OCI-LY1 (cell line): Measurements from ENCODE around the gene MRAS.

Experiments used
- H2AFZ ChIP-seq: fragments of 200-600 bp; sonication (generic), shearing (Covaris generic); 2 replicates; pipeline ENCODE4 v1.6.0; 2014; ENCODE audit warnings: antibody characterized with exemption, mild to moderate bottlenecking, low read length
- H3F3A ChIP-seq: fragments of 200-600 bp; sonication (generic), shearing (Covaris generic); 2 replicates; pipeline ENCODE4 v1.6.0; 2014; ENCODE audit warnings: mild to moderate bottlenecking, antibody characterized with exemption, low read length, moderate library complexity; ENCODE audit not compliant: insufficient read depth
- H3K27ac ChIP-seq: fragments of 200-600 bp; sonication (generic); 2 replicates; pipeline ENCODE4 v1.5.1; 2014; ENCODE audit warnings: low read length, mixed run types, mild to moderate bottlenecking, low read depth; ENCODE audit not compliant: poor library complexity, severe bottlenecking
- H3K27me3 ChIP-seq: fragments of 200-600 bp; sonication (generic); 2 replicates; pipeline ENCODE4 v1.6.0; 2014; ENCODE audit warnings: antibody characterized with exemption, mild to moderate bottlenecking, low read length, moderate library complexity; ENCODE audit not compliant: insufficient read depth
- H3K36me3 ChIP-seq: fragments of 200-600 bp; sonication (generic); 2 replicates; pipeline ENCODE4 v1.6.1; 2014; ENCODE audit warnings: mild to moderate bottlenecking, antibody characterized with exemption, low read length, moderate library complexity, mixed read lengths; ENCODE audit not compliant: insufficient read depth
- H3K4me1 ChIP-seq: fragments of 200-600 bp; sonication (generic); 2 replicates; pipeline ENCODE4 v1.5.1; 2014; ENCODE audit warnings: mild to moderate bottlenecking, low read length, moderate library complexity; ENCODE audit not compliant: insufficient read depth, severe bottlenecking
- H3K4me2 ChIP-seq: fragments of 200-600 bp; sonication (generic), shearing (Covaris generic); 2 replicates; pipeline ENCODE4 v1.6.1; 2014; ENCODE audit warnings: low read length
- H3K4me3 ChIP-seq: fragments of 200-600 bp; sonication (generic); 2 replicates; pipeline ENCODE4 v1.5.1; 2014; ENCODE audit warnings: low read length, low read depth, mild to moderate bottlenecking, mixed read lengths; ENCODE audit not compliant: poor library complexity, severe bottlenecking
- H3K79me2 ChIP-seq: fragments of 200-600 bp; shearing (Covaris generic); 2 replicates; pipeline ENCODE4 v1.6.1; 2016; ENCODE audit warnings: mixed run types, low read length, mixed read lengths; ENCODE audit not compliant: insufficient read depth
- H3K9ac ChIP-seq: fragments of 200-600 bp; sonication (generic), shearing (Covaris generic); 2 replicates; pipeline ENCODE4 v1.6.1; 2014; ENCODE audit warnings: mild to moderate bottlenecking, low read length, mixed read lengths
- H3K9me2 ChIP-seq: fragments of 200-600 bp; sonication (generic), shearing (Covaris generic); 2 replicates; pipeline ENCODE4 v1.6.1; 2014; ENCODE audit warnings: low read depth, mild to moderate bottlenecking, low read length, mixed read lengths
- H3K9me3 ChIP-seq: fragments of 200-600 bp; shearing (Covaris generic); 2 replicates; pipeline ENCODE4 v1.6.1; 2014; ENCODE audit warnings: low read length, mixed read lengths
- H4K20me1 ChIP-seq: fragments of 200-600 bp; sonication (generic), shearing (Covaris generic); 2 replicates; pipeline ENCODE4 v1.6.0; 2016; ENCODE audit warnings: mild to moderate bottlenecking, low read length; ENCODE audit not compliant: insufficient read depth
- EZH2 ChIP-seq: fragments of 200-600 bp; sonication (generic), shearing (Covaris generic); IDR thresholded peaks from 2 replicates; pipeline ENCODE4 v1.8.0; 2017; ENCODE audit warnings: borderline replicate concordance, mixed run types, mild to moderate bottlenecking, antibody characterized with exemption, low read length, moderate library complexity, mixed read lengths
- TF ChIP-seq, protein P1 (sequence below): fragments of 200-600 bp; sonication (generic), shearing (Covaris generic); IDR thresholded peaks from 2 replicates; pipeline ENCODE4 v1.5.1; 2017; ENCODE audit warnings: mild to moderate bottlenecking, antibody characterized with exemption, low read length, moderate library complexity, mixed read lengths

MRAS gene

DNA sequence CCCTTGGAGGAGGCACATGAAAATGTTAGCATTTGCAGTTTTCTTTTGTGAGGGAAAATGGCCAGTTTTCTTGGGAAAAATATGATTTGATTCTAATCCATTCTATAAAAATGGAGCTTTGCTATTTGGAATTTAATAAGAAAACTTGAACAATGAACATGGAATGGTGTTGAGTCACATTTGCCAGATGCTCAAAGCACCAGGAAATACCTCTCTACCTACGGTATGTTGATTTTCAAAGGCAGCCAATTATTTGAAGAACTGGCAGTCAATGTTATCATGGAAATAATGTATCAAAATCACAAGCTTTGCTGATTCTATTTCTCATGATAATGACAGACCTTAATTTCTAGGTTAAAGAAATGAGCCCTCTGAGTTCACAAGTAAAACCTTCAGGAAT lies 33.6 kb upstream of the MRAS start:
- Histone ChIP-seq H3K4me1 (no peaks in the 10 kb centered on the region), H3K4me2 (no peak overlapping the region), H3K27me3 (0 out of 2 replicates have a peak, but pooled peaks cover 7% of the 10 kb centered on the region), H3K27ac (no peak overlapping the region), H3K9me3 (no peaks in the 10 kb centered on the region), H3F3A (no peaks in the 10 kb centered on the region), H3K9ac (no peak overlapping the region), H3K36me3 (no peaks in the 10 kb centered on the region), H3K79me2 (no peaks in the 10 kb centered on the region), H4K20me1 (no peaks in the 10 kb centered on the region), H3K4me3 (no peak overlapping the region), H3K9me2 (no peaks in the 10 kb centered on the region), H2AFZ (no peak overlapping the region)
- TF ChIP-seq, protein P1, sequence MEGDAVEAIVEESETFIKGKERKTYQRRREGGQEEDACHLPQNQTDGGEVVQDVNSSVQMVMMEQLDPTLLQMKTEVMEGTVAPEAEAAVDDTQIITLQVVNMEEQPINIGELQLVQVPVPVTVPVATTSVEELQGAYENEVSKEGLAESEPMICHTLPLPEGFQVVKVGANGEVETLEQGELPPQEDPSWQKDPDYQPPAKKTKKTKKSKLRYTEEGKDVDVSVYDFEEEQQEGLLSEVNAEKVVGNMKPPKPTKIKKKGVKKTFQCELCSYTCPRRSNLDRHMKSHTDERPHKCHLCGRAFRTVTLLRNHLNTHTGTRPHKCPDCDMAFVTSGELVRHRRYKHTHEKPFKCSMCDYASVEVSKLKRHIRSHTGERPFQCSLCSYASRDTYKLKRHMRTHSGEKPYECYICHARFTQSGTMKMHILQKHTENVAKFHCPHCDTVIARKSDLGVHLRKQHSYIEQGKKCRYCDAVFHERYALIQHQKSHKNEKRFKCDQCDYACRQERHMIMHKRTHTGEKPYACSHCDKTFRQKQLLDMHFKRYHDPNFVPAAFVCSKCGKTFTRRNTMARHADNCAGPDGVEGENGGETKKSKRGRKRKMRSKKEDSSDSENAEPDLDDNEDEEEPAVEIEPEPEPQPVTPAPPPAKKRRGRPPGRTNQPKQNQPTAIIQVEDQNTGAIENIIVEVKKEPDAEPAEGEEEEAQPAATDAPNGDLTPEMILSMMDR, result no peak
- no peak for TF ChIP-seq EZH2

DNA sequence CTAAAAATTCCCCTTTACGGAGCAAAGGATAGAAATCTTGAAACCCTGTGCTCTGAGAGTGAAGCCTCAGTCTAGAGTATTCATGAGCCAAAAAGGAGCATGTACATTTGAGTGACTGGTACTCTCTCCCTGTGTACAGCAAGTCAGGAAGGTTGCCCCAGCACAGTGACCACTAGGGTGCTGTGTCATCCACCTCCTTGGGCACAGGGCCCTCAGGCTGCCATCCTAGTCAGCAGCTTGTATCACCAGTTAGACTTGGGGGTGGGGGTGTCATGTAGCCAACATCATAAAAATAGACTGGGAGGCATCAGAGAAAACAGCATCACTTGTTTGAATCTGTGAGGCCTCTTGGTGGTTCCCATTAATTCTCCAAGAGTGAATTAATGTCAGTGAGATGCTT lies 30.7 kb upstream of the MRAS start:
- Histone ChIP-seq H3K36me3 (no peaks in the 10 kb centered on the region), H3K27me3 (0 out of 2 replicates have a peak, but pooled peaks cover 4% of the 10 kb centered on the region), H3K4me2 (no peak overlapping the region), H3F3A (no peaks in the 10 kb centered on the region), H2AFZ (no peak overlapping the region), H3K9me3 (no peaks in the 10 kb centered on the region), H3K79me2 (no peaks in the 10 kb centered on the region), H3K9ac (no peak overlapping the region), H4K20me1 (no peaks in the 10 kb centered on the region), H3K9me2 (no peaks in the 10 kb centered on the region), H3K4me3 (no peak overlapping the region), H3K27ac (no peak overlapping the region), H3K4me1 (no peaks in the 10 kb centered on the region)
- TF ChIP-seq EZH2, result no peak
- TF ChIP-seq, protein P1, result no peak

DNA sequence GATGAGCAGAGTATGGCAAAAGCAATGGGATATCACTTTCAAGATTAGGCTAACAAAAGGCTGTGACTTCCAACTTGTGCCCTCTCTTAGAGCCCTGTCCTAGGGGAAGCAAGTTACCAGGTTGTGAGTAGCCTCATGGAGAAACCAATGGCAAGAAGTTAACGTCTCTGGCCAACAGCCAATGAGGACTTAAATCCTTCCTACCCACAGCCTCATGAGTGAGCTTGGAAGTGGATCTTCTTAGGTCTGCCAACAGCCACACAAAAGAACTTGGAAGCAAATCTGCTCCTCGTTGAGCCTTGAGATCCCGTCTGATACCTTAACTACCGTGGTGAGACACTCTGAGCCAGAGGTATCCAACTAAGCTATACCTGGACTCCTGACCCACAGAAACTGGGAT lies 24.4 kb upstream of the MRAS start:
- H3K9ac ChIP-seq, result no peak overlapping the region
- no peaks in the 10 kb centered on the region for H3K9me3 ChIP-seq
- H2AFZ ChIP-seq, result no peak overlapping the region
- no peaks in the 10 kb centered on the region for H3K9me2 ChIP-seq
- no peak overlapping the region for H3K4me2 ChIP-seq
- H3K4me3 ChIP-seq, result no peak overlapping the region
- no peak overlapping the region for H3K27ac ChIP-seq
- no peak for TF ChIP-seq EZH2
- TF ChIP-seq, protein P1, result no peak
- H3F3A ChIP-seq, result no peaks in the 10 kb centered on the region
- H4K20me1 ChIP-seq, result no peaks in the 10 kb centered on the region
- H3K79me2 ChIP-seq, result no peaks in the 10 kb centered on the region
- no peaks in the 10 kb centered on the region for H3K27me3 ChIP-seq
- no peaks in the 10 kb centered on the region for H3K36me3 ChIP-seq
- H3K4me1 ChIP-seq, result peaks cover 7% of the 10 kb centered on the region
